Fibroblast of villous mesenchyme (primary cell): ENCODE data around the gene SMC3. TPM values are rescaled to one million over a fixed set of nuclear protein-coding genes. Genes with fewer than 3 reads are reported as not detected.

Experiments used
- DNase-seq: peaks from one replicate; pipeline ENCODE4 v3.0.0-alpha.2; 2010; ENCODE audit warnings: low read depth
- H3K4me3 ChIP-seq: 2 replicates; pipeline ENCODE4 v1.5.1; 2011; ENCODE audit warnings: low read depth, mild to moderate bottlenecking, low read length
- total RNA-seq: library from RNA; depleted of rRNA; stranded (reverse); fragments of >200 nt; gene quantifications from 2 replicates; pipeline ENCODE4 v1.2.3, GENCODE V29; 2012
- TF ChIP-seq, protein P1 (sequence below): IDR thresholded peaks from 2 replicates; pipeline ENCODE4 v1.5.1; 2012; ENCODE audit warnings: low read depth, mild to moderate bottlenecking, low read length; ENCODE audit not compliant: insufficient read depth

Gene SMC3
- total RNA-seq, result 19.3 and 23.3 TPM in 2 replicates

DNA sequence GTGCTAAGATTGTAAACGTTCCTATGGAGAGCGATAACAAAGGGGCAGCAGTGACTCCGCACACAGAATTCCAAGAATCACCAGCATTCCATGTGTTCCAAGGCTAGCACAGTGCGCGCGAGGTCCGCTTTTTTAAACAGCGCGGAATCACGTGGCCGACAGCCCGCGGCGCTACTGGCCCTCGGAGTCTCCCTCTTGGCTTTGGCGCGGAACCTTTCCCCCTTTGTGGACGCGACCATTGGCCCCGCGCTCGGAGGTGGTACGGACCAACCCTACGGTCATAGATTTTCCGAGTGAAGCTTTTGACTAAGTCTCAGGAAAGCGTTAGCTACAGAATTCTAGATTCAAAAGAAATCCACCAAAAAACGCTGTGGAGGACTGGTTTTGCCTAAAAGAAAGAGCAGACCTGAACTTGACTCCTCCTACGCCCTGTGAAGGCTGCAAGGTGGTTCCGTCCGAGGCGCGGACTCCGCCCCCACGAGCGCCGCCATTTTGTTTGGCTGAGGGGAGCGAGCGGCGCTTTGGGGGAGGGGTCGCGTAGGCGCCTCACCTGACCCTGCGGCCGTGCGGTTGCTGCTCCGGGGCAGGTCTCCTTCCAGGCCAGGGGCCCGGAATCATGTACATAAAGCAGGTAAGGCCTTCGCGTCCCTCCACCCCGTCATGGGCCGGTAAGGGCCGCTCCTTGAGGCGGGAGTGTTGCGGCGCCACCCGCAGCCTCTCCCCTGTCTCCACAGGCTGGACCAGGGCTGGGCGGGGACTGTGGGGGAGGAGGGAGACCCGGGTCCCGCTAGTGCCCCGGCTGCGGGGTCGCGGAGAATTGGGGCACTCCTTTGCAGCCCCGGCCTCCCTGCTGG lies at the start of gene SMC3:
TSS of gene SMC3 (plus strand) at position 495 of the 854 bp plus-strand sequence. CDS start at position 617, 122 bp downstream.
- TF ChIP-seq, protein P1, sequence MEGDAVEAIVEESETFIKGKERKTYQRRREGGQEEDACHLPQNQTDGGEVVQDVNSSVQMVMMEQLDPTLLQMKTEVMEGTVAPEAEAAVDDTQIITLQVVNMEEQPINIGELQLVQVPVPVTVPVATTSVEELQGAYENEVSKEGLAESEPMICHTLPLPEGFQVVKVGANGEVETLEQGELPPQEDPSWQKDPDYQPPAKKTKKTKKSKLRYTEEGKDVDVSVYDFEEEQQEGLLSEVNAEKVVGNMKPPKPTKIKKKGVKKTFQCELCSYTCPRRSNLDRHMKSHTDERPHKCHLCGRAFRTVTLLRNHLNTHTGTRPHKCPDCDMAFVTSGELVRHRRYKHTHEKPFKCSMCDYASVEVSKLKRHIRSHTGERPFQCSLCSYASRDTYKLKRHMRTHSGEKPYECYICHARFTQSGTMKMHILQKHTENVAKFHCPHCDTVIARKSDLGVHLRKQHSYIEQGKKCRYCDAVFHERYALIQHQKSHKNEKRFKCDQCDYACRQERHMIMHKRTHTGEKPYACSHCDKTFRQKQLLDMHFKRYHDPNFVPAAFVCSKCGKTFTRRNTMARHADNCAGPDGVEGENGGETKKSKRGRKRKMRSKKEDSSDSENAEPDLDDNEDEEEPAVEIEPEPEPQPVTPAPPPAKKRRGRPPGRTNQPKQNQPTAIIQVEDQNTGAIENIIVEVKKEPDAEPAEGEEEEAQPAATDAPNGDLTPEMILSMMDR, result no peak
- DNase-seq, result peak; percentile 95
- H3K4me3 ChIP-seq, result peak within 1 kb of the TSS; percentile 92

DNA sequence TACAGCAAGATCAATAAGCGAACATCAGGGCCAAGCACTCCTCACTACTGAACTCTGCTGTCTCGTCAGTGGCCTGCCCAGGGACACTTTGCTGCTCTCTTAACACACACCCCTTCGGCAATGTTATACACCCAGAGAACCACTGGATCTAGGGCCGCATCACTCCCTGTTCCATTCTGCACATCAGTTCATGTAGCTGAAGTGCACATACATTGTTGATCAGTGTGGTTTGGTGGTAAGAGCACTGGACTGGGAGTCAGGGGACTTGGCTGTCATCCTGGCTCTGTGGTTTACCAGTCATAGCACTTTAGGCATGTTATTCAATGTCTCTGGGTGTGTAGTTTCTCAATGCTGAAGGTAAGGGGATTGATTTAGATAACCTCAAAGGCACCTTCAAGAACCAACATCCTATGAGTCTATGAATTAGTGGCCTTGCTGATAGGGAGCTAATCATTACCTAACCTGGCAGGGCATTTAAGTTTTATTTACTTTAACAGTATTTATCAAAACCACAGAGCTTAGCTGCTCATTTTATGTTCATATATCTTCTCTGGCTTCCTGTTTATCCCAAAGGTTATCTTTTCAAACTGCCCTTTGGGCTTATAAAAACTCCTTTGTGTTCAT lies 45.0 kb upstream of the SMC3 start:
- DNase-seq, result peak; percentile 71
- H3K4me3 ChIP-seq, result no peak overlapping the region
- TF ChIP-seq, protein P1, result no peak

DNA sequence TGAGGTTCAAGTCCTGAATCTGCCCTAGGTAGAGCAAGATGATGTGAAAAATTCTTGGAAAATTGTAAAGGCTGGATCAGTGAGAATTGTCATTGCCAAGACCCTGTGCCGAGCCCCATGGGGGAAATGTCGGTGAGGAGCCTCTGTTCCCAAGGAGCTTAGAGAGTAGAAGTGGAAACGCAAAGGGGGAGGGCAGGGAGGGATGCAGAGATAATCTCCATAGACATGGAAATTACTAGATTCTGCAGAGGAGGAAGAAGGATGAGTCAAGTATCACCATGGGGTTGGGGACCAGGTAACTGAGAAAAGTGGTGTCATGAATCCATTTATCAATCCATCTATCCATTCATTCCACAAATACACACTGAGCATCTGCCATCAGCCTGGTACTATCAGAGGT lies 43.8 kb upstream of the SMC3 start:
- TF ChIP-seq, protein P1, result no peak
- DNase-seq, result no peak
- H3K4me3 ChIP-seq, result no peak overlapping the region

DNA sequence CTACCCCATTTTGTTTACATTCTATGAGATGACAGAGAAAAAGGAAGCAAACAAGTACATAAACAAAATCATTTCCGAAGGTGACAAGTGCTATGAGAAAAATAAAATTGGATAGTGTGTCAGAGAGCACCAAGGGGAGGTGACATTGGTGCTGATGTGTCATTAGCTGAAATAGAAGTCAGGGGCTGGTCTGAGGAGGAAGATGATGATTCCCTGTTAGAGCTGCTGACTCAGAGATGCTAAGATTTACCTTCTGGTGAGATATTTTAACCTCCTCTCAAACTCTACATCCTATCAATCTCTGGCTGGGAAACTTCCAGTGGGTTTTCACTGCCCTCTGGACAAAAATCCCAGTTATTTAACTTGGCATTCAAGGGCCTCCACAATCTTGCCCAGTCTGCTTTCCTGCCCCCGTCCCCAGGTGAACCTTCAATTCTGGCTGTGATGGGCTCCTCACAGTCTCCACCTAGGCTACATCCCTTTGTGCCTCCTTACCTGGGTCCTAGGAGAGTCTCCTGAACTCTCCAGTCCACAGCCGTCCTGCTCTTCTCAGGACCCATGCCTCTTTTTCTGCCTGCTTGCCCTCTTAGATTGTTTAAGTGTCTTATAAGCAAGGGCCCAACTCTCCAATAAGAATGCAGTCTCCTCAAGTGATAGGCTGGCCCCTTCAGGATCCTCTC lies 43.2 kb upstream of the SMC3 start:
- H3K4me3 ChIP-seq, result no peak overlapping the region
- TF ChIP-seq, protein P1, result no peak
- DNase-seq, result no peak

DNA sequence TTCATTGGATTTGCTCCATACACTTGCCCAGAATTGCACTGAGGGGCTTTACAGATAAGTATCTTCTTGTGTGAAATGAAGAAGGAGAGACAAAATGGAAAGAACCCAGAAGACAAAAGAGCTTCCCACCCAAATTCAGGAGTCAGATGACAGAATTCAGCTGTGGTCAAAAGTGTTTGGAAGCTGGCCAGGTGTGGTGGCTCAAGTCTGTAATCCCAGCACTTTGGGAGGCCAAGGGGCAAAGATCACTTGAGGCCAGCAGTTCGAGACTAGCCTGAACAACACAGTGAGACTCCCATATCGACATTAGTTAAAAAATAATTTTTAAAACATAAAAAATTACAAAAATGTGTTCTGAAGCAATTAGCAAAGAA lies 42.6 kb upstream of the SMC3 start:
- DNase-seq, result no peak
- TF ChIP-seq, protein P1, result no peak
- no peak overlapping the region for H3K4me3 ChIP-seq

DNA sequence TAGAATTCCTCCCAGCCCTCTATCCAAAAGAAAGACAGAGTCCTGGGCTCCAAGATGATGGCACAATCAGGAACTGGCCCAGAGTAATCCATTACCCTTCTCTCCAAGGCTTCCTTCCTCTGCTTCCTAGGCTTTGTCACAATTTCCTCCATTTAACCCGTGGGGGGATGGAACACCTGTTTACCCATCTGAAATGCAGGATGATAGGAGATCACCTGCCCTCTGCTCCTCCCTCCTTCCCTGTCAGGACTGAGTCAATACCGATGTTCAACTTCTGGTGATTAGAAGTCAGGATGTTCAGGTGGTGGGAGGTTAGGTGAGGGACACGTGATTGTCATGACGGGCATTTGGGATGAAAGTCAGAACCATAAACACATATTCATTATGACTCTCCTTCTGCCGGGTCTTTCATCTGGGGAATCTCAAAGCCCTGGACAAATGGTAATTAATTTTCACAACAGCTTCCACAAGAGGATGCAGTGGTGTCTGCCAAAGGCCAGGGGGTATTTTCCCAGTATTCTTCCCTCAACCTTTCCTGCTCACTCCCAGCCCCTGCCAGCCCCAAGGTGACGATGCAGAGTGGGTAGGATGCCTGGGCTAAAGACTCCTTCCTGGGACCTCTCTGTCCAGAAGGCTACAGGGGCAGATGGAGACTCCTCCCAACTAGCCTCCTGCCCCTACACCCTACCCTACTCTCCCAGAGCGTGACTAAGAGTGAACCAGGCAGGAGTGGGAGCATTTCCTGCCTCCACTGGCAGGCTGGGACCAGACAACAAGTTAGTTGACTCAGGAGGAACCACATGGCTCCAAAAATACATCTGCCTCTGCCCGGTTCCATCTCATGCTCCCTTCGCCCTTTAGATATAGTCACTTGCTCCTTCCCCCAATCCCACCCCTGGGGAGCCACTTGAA lies 41.9 kb upstream of the SMC3 start:
- DNase-seq, result no peak
- no peak overlapping the region for H3K4me3 ChIP-seq
- TF ChIP-seq, protein P1, result no peak
